GM12878 (cell line): ENCODE results near the gene SHOC2. TPM values are rescaled to one million over a fixed set of nuclear protein-coding genes. Genes with fewer than 3 reads are reported as not detected.

ENCODE experiments used
- DPF2 ChIP-seq: fragments of 450-650 bp; IDR thresholded peaks from 2 replicates; pipeline ENCODE4 v1.6.1; 2017; ENCODE audit warnings: mild to moderate bottlenecking
- ESRRA ChIP-seq: IDR thresholded peaks from 2 replicates; pipeline ENCODE4 v1.6.1; 2012; ENCODE audit warnings: mild to moderate bottlenecking, low read length, improper control_type of control experiment
- GATAD2B ChIP-seq: fragments of 450-650 bp; conservative IDR thresholded peaks from 2 replicates; pipeline ENCODE4 v1.6.1; 2017; ENCODE audit warnings: low read depth, mild to moderate bottlenecking, moderate library complexity
- LARP7 ChIP-seq: fragments of 450-650 bp; IDR thresholded peaks from 2 replicates; pipeline ENCODE4 v1.6.1; 2017; ENCODE audit warnings: mild to moderate bottlenecking
- NR2F1 ChIP-seq: fragments of 450-650 bp; conservative IDR thresholded peaks from 2 replicates; pipeline ENCODE4 v1.6.1; 2017; ENCODE audit warnings: mild to moderate bottlenecking
- RAD51 ChIP-seq: fragments of 450-650 bp; IDR thresholded peaks from 2 replicates; pipeline ENCODE4 v1.6.1; 2016; ENCODE audit warnings: moderate library complexity, mild to moderate bottlenecking, inconsistent platforms
- SIN3A ChIP-seq: IDR thresholded peaks from 2 replicates; pipeline ENCODE4 v1.6.1; 2012; ENCODE audit warnings: low read depth, low read length, improper control_type of control experiment
- SMARCA5 ChIP-seq: fragments of 450-650 bp; IDR thresholded peaks from 2 replicates; pipeline ENCODE4 v1.6.1; 2017; ENCODE audit warnings: mild to moderate bottlenecking
- STAT1 ChIP-seq: fragments of 450-650 bp; conservative IDR thresholded peaks from 2 replicates; pipeline ENCODE4 v1.6.1; 2014; ENCODE audit warnings: antibody characterized with exemption, mild to moderate bottlenecking
- ZNF207 ChIP-seq: fragments of 450-650 bp; IDR thresholded peaks from 2 replicates; pipeline ENCODE4 v1.6.1; 2014; ENCODE audit warnings: antibody characterized with exemption, mild to moderate bottlenecking, borderline replicate concordance
- ZNF622 ChIP-seq: fragments of 450-650 bp; IDR thresholded peaks from 2 replicates; pipeline ENCODE4 v1.6.1; 2017; ENCODE audit warnings: mild to moderate bottlenecking, inconsistent platforms
- polyA plus RNA-seq, 11 experiments: library from polyadenylated mRNA; depleted of rRNA in 4 of 11; unstranded in 6 of 11; stranded (reverse) in 5 of 11; fragments of >200 nt; fragmentation: Nextera tagmentation in 4 of 11; fragmentation: Illumina TruSeq in 1 of 11; extraction: Ambion mirVana in 4 of 11; extraction: Trizol in 1 of 11; gene quantifications; 1 replicate in 1 of 11; 2 replicates in 10 of 11; pipeline versions ENCODE4 v1.2.1 to v1.2.3, GENCODE V29; 2011 to 2016; ENCODE audit warnings: inconsistent platforms in 2 of 11, missing spikeins in 2 of 11, low read depth in 1 of 11
- total RNA-seq, 4 experiments: library from RNA; depleted of rRNA in 3 of 4; stranded (reverse); fragments of >200 nt in 3 of 4; fragmentation: Illumina TruSeq in 1 of 4; extraction: Trizol in 1 of 4; gene quantifications; 2 replicates each; pipeline versions ENCODE4 v1.2.1 to v1.2.3, GENCODE V29; 2013 to 2021
- TF ChIP-seq, protein P1 (sequence below): fragments of 450-650 bp; formaldehyde crosslinking; IDR thresholded peaks from 2 replicates; pipeline ENCODE4 v1.4.0; 2020; ENCODE audit warnings: mild to moderate bottlenecking, moderate library complexity

The SHOC2 gene
- total and polyA plus RNA-seq, 10 of the 15 experiments (the other 5 are each of a cell fraction or from before 2014, with no cell fraction given): 24.8 to 65.3 (median 42.6) TPM

DNA sequence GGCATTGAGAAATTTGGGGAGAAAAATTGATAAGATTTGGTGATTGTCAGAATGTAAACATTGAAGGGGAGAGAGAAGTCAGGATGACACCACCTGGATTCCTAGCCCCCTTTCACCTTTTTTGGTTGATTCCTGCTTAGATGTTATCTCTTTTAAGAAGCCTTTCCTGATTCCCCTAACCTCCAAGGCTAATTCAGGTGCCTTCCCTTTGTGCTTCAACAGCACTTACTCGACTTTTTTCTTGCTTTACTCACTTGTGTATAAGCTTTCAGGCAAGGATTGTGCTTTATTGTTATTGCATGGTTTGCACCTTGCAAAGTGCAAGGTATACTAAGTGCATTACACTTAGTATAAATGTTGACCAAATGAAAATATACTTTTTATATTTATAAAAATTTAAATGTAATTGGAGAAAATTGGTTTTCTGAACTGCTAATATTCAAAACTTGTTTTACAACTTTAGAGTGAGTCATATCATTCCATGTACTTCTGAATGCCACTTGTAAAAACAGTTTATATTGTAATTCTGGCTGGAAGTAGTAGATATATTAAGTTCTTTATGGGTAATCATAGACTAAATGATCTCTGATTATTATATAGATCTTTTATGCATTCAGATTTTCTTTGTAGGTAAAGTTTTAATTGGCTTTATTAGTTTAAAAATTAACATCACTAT, 13.2 kb downstream of the SHOC2 start (continued):
- TF ChIP-seq, protein P1, sequence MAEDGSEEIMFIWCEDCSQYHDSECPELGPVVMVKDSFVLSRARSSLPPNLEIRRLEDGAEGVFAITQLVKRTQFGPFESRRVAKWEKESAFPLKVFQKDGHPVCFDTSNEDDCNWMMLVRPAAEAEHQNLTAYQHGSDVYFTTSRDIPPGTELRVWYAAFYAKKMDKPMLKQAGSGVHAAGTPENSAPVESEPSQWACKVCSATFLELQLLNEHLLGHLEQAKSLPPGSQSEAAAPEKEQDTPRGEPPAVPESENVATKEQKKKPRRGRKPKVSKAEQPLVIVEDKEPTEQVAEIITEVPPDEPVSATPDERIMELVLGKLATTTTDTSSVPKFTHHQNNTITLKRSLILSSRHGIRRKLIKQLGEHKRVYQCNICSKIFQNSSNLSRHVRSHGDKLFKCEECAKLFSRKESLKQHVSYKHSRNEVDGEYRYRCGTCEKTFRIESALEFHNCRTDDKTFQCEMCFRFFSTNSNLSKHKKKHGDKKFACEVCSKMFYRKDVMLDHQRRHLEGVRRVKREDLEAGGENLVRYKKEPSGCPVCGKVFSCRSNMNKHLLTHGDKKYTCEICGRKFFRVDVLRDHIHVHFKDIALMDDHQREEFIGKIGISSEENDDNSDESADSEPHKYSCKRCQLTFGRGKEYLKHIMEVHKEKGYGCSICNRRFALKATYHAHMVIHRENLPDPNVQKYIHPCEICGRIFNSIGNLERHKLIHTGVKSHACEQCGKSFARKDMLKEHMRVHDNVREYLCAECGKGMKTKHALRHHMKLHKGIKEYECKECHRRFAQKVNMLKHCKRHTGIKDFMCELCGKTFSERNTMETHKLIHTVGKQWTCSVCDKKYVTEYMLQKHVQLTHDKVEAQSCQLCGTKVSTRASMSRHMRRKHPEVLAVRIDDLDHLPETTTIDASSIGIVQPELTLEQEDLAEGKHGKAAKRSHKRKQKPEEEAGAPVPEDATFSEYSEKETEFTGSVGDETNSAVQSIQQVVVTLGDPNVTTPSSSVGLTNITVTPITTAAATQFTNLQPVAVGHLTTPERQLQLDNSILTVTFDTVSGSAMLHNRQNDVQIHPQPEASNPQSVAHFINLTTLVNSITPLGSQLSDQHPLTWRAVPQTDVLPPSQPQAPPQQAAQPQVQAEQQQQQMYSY (CRISPR knock-in tag): no peak
- TF ChIP-seq ZNF207 (no peak), SMARCA5 (no peak), RAD51 (no peak), ZNF622 (no peak), DPF2 (no peak), STAT1 (no peak), ESRRA (no peak), LARP7 (no peak), GATAD2B (no peak), SIN3A (no peak), NR2F1 (no peak)
